ENCODE measurements around the gene REG3G. TPM values are rescaled to one million over a fixed set of nuclear protein-coding genes. Genes with fewer than 3 reads are reported as not detected.

REG3G gene
- total RNA-seq (2021) = 0.20 to 0.39 TPM (median 0.30 TPM) in 3 replicates
- not detected for Bru-seq, nascent RNA
- long read RNA-seq, experiment 1 = 0 reads
- long read RNA-seq, experiment 2 = 0 reads
- long read RNA-seq, experiment 3 = 0 reads

DNA sequence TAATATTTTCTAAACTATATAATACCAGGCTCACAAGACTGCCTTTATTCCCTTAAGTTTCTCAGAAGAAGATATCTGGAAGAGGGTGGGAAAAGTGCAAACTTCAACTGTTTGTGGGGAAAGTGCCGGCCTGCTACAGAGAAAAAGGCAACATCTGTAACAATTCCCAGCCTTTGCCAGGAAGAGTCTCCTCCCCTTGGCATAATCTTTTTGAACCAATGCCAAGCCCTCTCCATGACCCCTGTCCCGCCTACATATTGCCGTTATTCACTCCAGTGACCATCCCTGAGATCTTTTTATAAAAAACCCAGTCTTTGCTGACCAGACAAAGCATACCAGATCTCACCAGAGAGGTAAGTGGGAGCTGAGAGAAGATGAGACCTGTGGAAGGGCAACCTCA lies at the start of gene REG3G:
Gene REG3G, plus strand, starts transcription at position 282 of the 400 bp plus-strand sequence. CDS start 392 bp downstream, outside the sequence.
- no peaks in the 10 kb centered on the region for H3K36me3 Mint-ChIP-seq
- POLR2A ChIA-PET = no interaction called here
- CTCF ChIA-PET = interaction anchor here (1.0 kb wide), 1 partner anchor 16 kb away, joined by 4 read pairs; no protein-coding TSS in a partner anchor
- H3K27ac Mint-ChIP-seq = no peak within 1 kb of the TSS
- no peaks in the 10 kb centered on the region; the same call in 1 of the 2 replicates for H3K27me3 Mint-ChIP-seq (ENCODE audit: low read depth)
- TF ChIP-seq, protein P1, sequence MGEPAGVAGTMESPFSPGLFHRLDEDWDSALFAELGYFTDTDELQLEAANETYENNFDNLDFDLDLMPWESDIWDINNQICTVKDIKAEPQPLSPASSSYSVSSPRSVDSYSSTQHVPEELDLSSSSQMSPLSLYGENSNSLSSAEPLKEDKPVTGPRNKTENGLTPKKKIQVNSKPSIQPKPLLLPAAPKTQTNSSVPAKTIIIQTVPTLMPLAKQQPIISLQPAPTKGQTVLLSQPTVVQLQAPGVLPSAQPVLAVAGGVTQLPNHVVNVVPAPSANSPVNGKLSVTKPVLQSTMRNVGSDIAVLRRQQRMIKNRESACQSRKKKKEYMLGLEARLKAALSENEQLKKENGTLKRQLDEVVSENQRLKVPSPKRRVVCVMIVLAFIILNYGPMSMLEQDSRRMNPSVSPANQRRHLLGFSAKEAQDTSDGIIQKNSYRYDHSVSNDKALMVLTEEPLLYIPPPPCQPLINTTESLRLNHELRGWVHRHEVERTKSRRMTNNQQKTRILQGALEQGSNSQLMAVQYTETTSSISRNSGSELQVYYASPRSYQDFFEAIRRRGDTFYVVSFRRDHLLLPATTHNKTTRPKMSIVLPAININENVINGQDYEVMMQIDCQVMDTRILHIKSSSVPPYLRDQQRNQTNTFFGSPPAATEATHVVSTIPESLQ (CRISPR knock-in tag; IDR thresholded peaks at IDR 0.05) = no peak
- TF ChIP-seq, protein P2, sequence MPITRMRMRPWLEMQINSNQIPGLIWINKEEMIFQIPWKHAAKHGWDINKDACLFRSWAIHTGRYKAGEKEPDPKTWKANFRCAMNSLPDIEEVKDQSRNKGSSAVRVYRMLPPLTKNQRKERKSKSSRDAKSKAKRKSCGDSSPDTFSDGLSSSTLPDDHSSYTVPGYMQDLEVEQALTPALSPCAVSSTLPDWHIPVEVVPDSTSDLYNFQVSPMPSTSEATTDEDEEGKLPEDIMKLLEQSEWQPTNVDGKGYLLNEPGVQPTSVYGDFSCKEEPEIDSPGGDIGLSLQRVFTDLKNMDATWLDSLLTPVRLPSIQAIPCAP (CRISPR knock-in tag; IDR thresholded peaks at IDR 0.05) = no peak
- TF ChIP-seq NFATC4 (CRISPR knock-in tag; IDR thresholded peaks at IDR 0.05) (no peak), GTF2I (CRISPR knock-in tag; conservative IDR thresholded peaks at IDR 0.05) (no peak), OVOL2 (CRISPR knock-in tag; IDR thresholded peaks at IDR 0.05; ENCODE audit: borderline replicate concordance) (no peak), ZNF121 (CRISPR knock-in tag; IDR thresholded peaks at IDR 0.05) (no peak), RELA (CRISPR knock-in tag; IDR thresholded peaks at IDR 0.05; ENCODE audit: borderline replicate concordance) (no peak), ATF1 (CRISPR knock-in tag; IDR thresholded peaks at IDR 0.05) (no peak), SOX15 (CRISPR knock-in tag; IDR thresholded peaks at IDR 0.05) (no peak), ELF4 (CRISPR knock-in tag; IDR thresholded peaks at IDR 0.05; ENCODE audit: low read depth) (no peak), NR3C1 (CRISPR knock-in tag; conservative IDR thresholded peaks at IDR 0.05; ENCODE audit: low read depth) (no peak)
- TF ChIP-seq, protein P3, sequence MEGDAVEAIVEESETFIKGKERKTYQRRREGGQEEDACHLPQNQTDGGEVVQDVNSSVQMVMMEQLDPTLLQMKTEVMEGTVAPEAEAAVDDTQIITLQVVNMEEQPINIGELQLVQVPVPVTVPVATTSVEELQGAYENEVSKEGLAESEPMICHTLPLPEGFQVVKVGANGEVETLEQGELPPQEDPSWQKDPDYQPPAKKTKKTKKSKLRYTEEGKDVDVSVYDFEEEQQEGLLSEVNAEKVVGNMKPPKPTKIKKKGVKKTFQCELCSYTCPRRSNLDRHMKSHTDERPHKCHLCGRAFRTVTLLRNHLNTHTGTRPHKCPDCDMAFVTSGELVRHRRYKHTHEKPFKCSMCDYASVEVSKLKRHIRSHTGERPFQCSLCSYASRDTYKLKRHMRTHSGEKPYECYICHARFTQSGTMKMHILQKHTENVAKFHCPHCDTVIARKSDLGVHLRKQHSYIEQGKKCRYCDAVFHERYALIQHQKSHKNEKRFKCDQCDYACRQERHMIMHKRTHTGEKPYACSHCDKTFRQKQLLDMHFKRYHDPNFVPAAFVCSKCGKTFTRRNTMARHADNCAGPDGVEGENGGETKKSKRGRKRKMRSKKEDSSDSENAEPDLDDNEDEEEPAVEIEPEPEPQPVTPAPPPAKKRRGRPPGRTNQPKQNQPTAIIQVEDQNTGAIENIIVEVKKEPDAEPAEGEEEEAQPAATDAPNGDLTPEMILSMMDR (IDR thresholded peaks at IDR 0.05) = no peak
- TF ChIP-seq, protein P4, sequence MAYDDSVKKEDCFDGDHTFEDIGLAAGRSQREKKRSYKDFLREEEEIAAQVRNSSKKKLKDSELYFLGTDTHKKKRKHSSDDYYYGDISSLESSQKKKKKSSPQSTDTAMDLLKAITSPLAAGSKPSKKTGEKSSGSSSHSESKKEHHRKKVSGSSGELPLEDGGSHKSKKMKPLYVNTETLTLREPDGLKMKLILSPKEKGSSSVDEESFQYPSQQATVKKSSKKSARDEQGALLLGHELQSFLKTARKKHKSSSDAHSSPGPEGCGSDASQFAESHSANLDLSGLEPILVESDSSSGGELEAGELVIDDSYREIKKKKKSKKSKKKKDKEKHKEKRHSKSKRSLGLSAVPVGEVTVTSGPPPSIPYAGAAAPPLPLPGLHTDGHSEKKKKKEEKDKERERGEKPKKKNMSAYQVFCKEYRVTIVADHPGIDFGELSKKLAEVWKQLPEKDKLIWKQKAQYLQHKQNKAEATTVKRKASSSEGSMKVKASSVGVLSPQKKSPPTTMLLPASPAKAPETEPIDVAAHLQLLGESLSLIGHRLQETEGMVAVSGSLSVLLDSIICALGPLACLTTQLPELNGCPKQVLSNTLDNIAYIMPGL (CRISPR knock-in tag; IDR thresholded peaks at IDR 0.05) = no peak
- TF ChIP-seq, protein P5, sequence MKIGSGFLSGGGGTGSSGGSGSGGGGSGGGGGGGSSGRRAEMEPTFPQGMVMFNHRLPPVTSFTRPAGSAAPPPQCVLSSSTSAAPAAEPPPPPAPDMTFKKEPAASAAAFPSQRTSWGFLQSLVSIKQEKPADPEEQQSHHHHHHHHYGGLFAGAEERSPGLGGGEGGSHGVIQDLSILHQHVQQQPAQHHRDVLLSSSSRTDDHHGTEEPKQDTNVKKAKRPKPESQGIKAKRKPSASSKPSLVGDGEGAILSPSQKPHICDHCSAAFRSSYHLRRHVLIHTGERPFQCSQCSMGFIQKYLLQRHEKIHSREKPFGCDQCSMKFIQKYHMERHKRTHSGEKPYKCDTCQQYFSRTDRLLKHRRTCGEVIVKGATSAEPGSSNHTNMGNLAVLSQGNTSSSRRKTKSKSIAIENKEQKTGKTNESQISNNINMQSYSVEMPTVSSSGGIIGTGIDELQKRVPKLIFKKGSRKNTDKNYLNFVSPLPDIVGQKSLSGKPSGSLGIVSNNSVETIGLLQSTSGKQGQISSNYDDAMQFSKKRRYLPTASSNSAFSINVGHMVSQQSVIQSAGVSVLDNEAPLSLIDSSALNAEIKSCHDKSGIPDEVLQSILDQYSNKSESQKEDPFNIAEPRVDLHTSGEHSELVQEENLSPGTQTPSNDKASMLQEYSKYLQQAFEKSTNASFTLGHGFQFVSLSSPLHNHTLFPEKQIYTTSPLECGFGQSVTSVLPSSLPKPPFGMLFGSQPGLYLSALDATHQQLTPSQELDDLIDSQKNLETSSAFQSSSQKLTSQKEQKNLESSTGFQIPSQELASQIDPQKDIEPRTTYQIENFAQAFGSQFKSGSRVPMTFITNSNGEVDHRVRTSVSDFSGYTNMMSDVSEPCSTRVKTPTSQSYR (CRISPR knock-in tag; IDR thresholded peaks at IDR 0.05) = no peak
- TF ChIP-seq, protein P6, sequence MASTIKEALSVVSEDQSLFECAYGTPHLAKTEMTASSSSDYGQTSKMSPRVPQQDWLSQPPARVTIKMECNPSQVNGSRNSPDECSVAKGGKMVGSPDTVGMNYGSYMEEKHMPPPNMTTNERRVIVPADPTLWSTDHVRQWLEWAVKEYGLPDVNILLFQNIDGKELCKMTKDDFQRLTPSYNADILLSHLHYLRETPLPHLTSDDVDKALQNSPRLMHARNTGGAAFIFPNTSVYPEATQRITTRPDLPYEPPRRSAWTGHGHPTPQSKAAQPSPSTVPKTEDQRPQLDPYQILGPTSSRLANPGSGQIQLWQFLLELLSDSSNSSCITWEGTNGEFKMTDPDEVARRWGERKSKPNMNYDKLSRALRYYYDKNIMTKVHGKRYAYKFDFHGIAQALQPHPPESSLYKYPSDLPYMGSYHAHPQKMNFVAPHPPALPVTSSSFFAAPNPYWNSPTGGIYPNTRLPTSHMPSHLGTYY (CRISPR knock-in tag; IDR thresholded peaks at IDR 0.05) = no peak
- TF ChIP-seq, protein P7, sequence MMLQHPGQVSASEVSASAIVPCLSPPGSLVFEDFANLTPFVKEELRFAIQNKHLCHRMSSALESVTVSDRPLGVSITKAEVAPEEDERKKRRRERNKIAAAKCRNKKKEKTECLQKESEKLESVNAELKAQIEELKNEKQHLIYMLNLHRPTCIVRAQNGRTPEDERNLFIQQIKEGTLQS (CRISPR knock-in tag; conservative IDR thresholded peaks at IDR 0.05) = no peak
- TF ChIP-seq, protein P8, sequence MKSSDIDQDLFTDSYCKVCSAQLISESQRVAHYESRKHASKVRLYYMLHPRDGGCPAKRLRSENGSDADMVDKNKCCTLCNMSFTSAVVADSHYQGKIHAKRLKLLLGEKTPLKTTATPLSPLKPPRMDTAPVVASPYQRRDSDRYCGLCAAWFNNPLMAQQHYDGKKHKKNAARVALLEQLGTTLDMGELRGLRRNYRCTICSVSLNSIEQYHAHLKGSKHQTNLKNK (CRISPR knock-in tag; IDR thresholded peaks at IDR 0.05) = no peak
- ATAC-seq (no peak), DNase-seq (ENCODE audit: low spot score) (no peak)
- peaks cover 6% of the 10 kb centered on the region for H3K4me1 Mint-ChIP-seq
- 0 out of 2 replicates have a peak, but pooled peaks cover 3% of the 10 kb centered on the region for H3K9me3 Mint-ChIP-seq
- H3K4me3 Mint-ChIP-seq = no peak within 1 kb of the TSS
